HepG2 (cell line): ENCODE results near the gene TMEM9B. TPM values are rescaled to one million over a fixed set of nuclear protein-coding genes. Genes with fewer than 3 reads are reported as not detected.

Source experiments
- ARID5B ChIP-seq: IDR thresholded peaks from 2 replicates; pipeline ENCODE4 v1.4.0; 2020; ENCODE audit warnings: mild to moderate bottlenecking, missing genetic modification reagents
- ATF2 ChIP-seq: sonication (generic); formaldehyde crosslinking; IDR thresholded peaks from 2 replicates; pipeline ENCODE4 v1.4.0; 2020; ENCODE audit warnings: missing genetic modification reagents
- IRF9 ChIP-seq: sonication (generic); formaldehyde crosslinking; IDR thresholded peaks from 2 replicates; pipeline ENCODE4 v1.8.0; 2022; ENCODE audit warnings: missing genetic modification reagents, mild to moderate bottlenecking, borderline replicate concordance
- MEIS1 ChIP-seq: sonication (generic); formaldehyde crosslinking; IDR thresholded peaks from 2 replicates; pipeline ENCODE4 v1.9.0; 2021; ENCODE audit warnings: mild to moderate bottlenecking, missing genetic modification reagents, moderate library complexity, borderline replicate concordance
- NPAS2 ChIP-seq: sonication (generic); formaldehyde crosslinking; IDR thresholded peaks from 2 replicates; pipeline ENCODE4 v1.8.0; 2022; ENCODE audit warnings: mild to moderate bottlenecking, missing genetic modification reagents, borderline replicate concordance
- RARA ChIP-seq: IDR thresholded peaks from 2 replicates; pipeline ENCODE4 v1.6.1; 2016; ENCODE audit warnings: missing genetic modification reagents, missing compliant biosample characterization
- RNF219 ChIP-seq: sonication (generic); formaldehyde crosslinking; IDR thresholded peaks from 2 replicates; pipeline ENCODE4 v1.5.0; 2020; ENCODE audit warnings: mild to moderate bottlenecking, missing genetic modification reagents
- TERF1 ChIP-seq: sonication (generic); formaldehyde crosslinking; IDR thresholded peaks from 2 replicates; pipeline ENCODE4 v1.8.0; 2022; ENCODE audit warnings: mild to moderate bottlenecking, missing genetic modification reagents, moderate library complexity
- ZNF280B ChIP-seq: sonication (generic); formaldehyde crosslinking; IDR thresholded peaks from 2 replicates; pipeline ENCODE4 v1.5.0; 2020; ENCODE audit warnings: missing genetic modification reagents, mild to moderate bottlenecking, borderline replicate concordance
- ZNF513 ChIP-seq: sonication (generic); formaldehyde crosslinking; conservative IDR thresholded peaks from 2 replicates; pipeline ENCODE4 v1.5.0; 2020; ENCODE audit warnings: missing genetic modification reagents
- ZNF563 ChIP-seq: sonication (generic); formaldehyde crosslinking; IDR thresholded peaks from 2 replicates; pipeline ENCODE4 v1.8.0; 2022; ENCODE audit warnings: mild to moderate bottlenecking, moderate library complexity, missing genetic modification reagents
- ZNF7 ChIP-seq: IDR thresholded peaks from 2 replicates; pipeline ENCODE4 v1.6.1; 2016; ENCODE audit warnings: missing biosample characterization, missing genetic modification reagents
- ZNF883 ChIP-seq: sonication (generic); formaldehyde crosslinking; IDR thresholded peaks from 2 replicates; pipeline ENCODE4 v1.5.1; 2020; ENCODE audit warnings: mild to moderate bottlenecking, missing genetic modification reagents; ENCODE audit errors: not compliant biosample characterization
- polyA plus RNA-seq, 8 experiments: library from polyadenylated mRNA; depleted of rRNA in 3 of 8; stranded (reverse) in 7 of 8; unstranded in 1 of 8; fragments of >200 nt; fragmentation: Illumina TruSeq in 4 of 8; extraction: Trizol in 4 of 8; gene quantifications; 2 replicates each; pipeline versions ENCODE4 v1.2.1 to v1.2.3, GENCODE V29; 2011 to 2016; ENCODE audit warnings: low read depth in 4 of 8, missing spikeins in 1 of 8, mixed read lengths in 1 of 8; ENCODE audit not compliant: insufficient read depth in 1 of 8
- total RNA-seq, 5 experiments: library from RNA; depleted of rRNA; stranded (reverse); fragments of >200 nt; fragmentation: Illumina TruSeq; extraction: Trizol; gene quantifications; 2 replicates each; pipeline ENCODE4 v1.2.3, GENCODE V29; 2016; ENCODE audit warnings: low read depth in 1 of 5

The TMEM9B gene
- total and polyA plus RNA-seq, 2 of the 13 experiments (the other 11 are each of a cell fraction or from before 2014, with no cell fraction given) = 12.4 to 20.8 TPM

GRCh38 chr11:8963569-8964323 lies 496 bp downstream of the TMEM9B start (continued):
- TF ChIP-seq RNF219 = no peak; the same call in 1 of the 2 replicates
- TF ChIP-seq ZNF883 = peak; percentile 20
- no peak for TF ChIP-seq NPAS2
- peak; percentile 30; the same call in 1 of the 2 replicates for TF ChIP-seq ZNF563 (CRISPR knock-in tag)
- no peak for TF ChIP-seq ZNF280B (CRISPR knock-in tag)
- TF ChIP-seq ZNF513 = no peak
- peak; percentile 87; the same call in 1 of the 2 replicates for TF ChIP-seq MEIS1 (CRISPR knock-in tag)
- no peak for TF ChIP-seq ZNF7 (CRISPR knock-in tag)
- TF ChIP-seq TERF1 = no peak
- TF ChIP-seq RARA (CRISPR knock-in tag) = no peak; the same call in 1 of the 2 replicates
- no peak; the same call in 1 of the 2 replicates for TF ChIP-seq IRF9 (CRISPR knock-in tag)
- no peak; the same call in 1 of the 2 replicates for TF ChIP-seq ARID5B (CRISPR knock-in tag)
- TF ChIP-seq ATF2 (CRISPR knock-in tag) = no peak
